GM18870 (cell line): ENCODE measurements around the gene HSPBAP1.

Experiments used
- ATAC-seq: cut with Tn5 transposase; IDR thresholded peaks from one replicate; pipeline ENCODE4 v1.9.1; 2021; ENCODE audit warnings: moderate library complexity; ENCODE audit not compliant: unreplicated experiment

The HSPBAP1 gene

GRCh38 chr3:122691195-122691594 is 102.4 kb downstream of the HSPBAP1 start:
- ATAC-seq, result no peak

- no peak for ATAC-seq
These were observed 103.5 kb downstream of the HSPBAP1 start for GRCh38 chr3:122690096-122690495.
